HEK293 (cell line): Measurements from ENCODE around the gene EIPR1.

Experiments used
- FEZF1 ChIP-seq: fragments of 450-650 bp; formaldehyde crosslinking; IDR thresholded peaks from 2 replicates; pipeline ENCODE4 v1.5.1; 2016; ENCODE audit warnings: missing biosample characterization, missing genetic modification characterization
- GFI1B ChIP-seq: fragments of 450-650 bp; formaldehyde crosslinking; IDR thresholded peaks from 2 replicates; pipeline ENCODE4 v1.5.1; 2016; ENCODE audit warnings: missing biosample characterization, missing genetic modification characterization
- GLIS2 ChIP-seq: fragments of 450-650 bp; formaldehyde crosslinking; IDR thresholded peaks from 2 replicates; pipeline ENCODE4 v1.5.1; 2016; ENCODE audit warnings: missing biosample characterization, missing genetic modification characterization
- HOXC10 ChIP-seq: sonication (generic); formaldehyde crosslinking; IDR thresholded peaks from 2 replicates; pipeline ENCODE4 v1.8.1; 2023; ENCODE audit warnings: mild to moderate bottlenecking, missing genetic modification reagents
- KLF10 ChIP-seq: fragments of 450-650 bp; IDR thresholded peaks from 2 replicates; pipeline ENCODE4 v1.5.1; 2018; ENCODE audit warnings: missing biosample characterization, mild to moderate bottlenecking, missing genetic modification characterization
- KLF16 ChIP-seq: fragments of 450-650 bp; formaldehyde crosslinking; IDR thresholded peaks from 2 replicates; pipeline ENCODE4 v1.5.1; 2017; ENCODE audit warnings: missing biosample characterization, missing genetic modification characterization
- KLF7 ChIP-seq: fragments of 450-650 bp; formaldehyde crosslinking; IDR thresholded peaks from 2 replicates; pipeline ENCODE4 v1.5.1; 2016; ENCODE audit warnings: missing biosample characterization, missing genetic modification characterization, borderline replicate concordance
- SCRT1 ChIP-seq: fragments of 450-650 bp; formaldehyde crosslinking; IDR thresholded peaks from 2 replicates; pipeline ENCODE4 v1.5.1; 2016; ENCODE audit warnings: missing biosample characterization, missing genetic modification characterization, borderline replicate concordance
- SP2 ChIP-seq: fragments of 450-650 bp; formaldehyde crosslinking; IDR thresholded peaks from 2 replicates; pipeline ENCODE4 v1.5.1; 2016; ENCODE audit warnings: missing biosample characterization, missing genetic modification characterization
- WT1 ChIP-seq: fragments of 450-650 bp; formaldehyde crosslinking; IDR thresholded peaks from 2 replicates; pipeline ENCODE4 v1.5.1; 2016; ENCODE audit warnings: missing biosample characterization, missing genetic modification characterization
- ZBTB1 ChIP-seq: fragments of 450-650 bp; formaldehyde crosslinking; IDR thresholded peaks from 2 replicates; pipeline ENCODE4 v1.5.1; 2016; ENCODE audit warnings: missing biosample characterization, missing genetic modification characterization
- ZFP69B ChIP-seq: fragments of 450-650 bp; formaldehyde crosslinking; IDR thresholded peaks from 2 replicates; pipeline ENCODE4 v1.5.1; 2016; ENCODE audit warnings: missing biosample characterization, missing genetic modification characterization
- ZNF133 ChIP-seq: fragments of 450-650 bp; formaldehyde crosslinking; IDR thresholded peaks from 2 replicates; pipeline ENCODE4 v1.5.1; 2016; ENCODE audit warnings: missing biosample characterization, missing genetic modification characterization
- ZNF169 ChIP-seq: fragments of 450-650 bp; formaldehyde crosslinking; IDR thresholded peaks from 2 replicates; pipeline ENCODE4 v1.5.1; 2016; ENCODE audit warnings: missing biosample characterization, missing genetic modification characterization
- ZNF221 ChIP-seq: fragments of 450-650 bp; formaldehyde crosslinking; IDR thresholded peaks from 2 replicates; pipeline ENCODE4 v1.5.1; 2017; ENCODE audit warnings: missing biosample characterization, missing genetic modification characterization, borderline replicate concordance
- ZNF24 ChIP-seq: fragments of 450-650 bp; formaldehyde crosslinking; IDR thresholded peaks from 2 replicates; pipeline ENCODE4 v1.5.1; 2016; ENCODE audit warnings: missing biosample characterization, missing genetic modification characterization
- ZNF335 ChIP-seq: fragments of 450-650 bp; formaldehyde crosslinking; conservative IDR thresholded peaks from 2 replicates; pipeline ENCODE4 v1.5.1; 2016; ENCODE audit warnings: missing biosample characterization, missing genetic modification characterization
- ZNF341 ChIP-seq: fragments of 450-650 bp; formaldehyde crosslinking; IDR thresholded peaks from 2 replicates; pipeline ENCODE4; 2016; ENCODE audit warnings: low read depth, missing biosample characterization, missing genetic modification characterization
- ZNF501 ChIP-seq: fragments of 450-650 bp; formaldehyde crosslinking; IDR thresholded peaks from 2 replicates; pipeline ENCODE4 v1.5.1; 2016; ENCODE audit warnings: missing biosample characterization, missing genetic modification characterization
- ZNF521 ChIP-seq: fragments of 450-650 bp; formaldehyde crosslinking; IDR thresholded peaks from 2 replicates; pipeline ENCODE4 v1.5.1; 2017; ENCODE audit warnings: missing biosample characterization, mild to moderate bottlenecking, missing genetic modification characterization
- ZNF529 ChIP-seq: fragments of 450-650 bp; formaldehyde crosslinking; IDR thresholded peaks from 2 replicates; pipeline ENCODE4 v1.5.1; 2017; ENCODE audit warnings: missing genetic modification characterization, missing biosample characterization; ENCODE audit not compliant: insufficient replicate concordance
- ZNF555 ChIP-seq: fragments of 450-650 bp; formaldehyde crosslinking; conservative IDR thresholded peaks from 2 replicates; pipeline ENCODE4 v1.5.1; 2017; ENCODE audit warnings: missing biosample characterization, mild to moderate bottlenecking, missing genetic modification characterization, inconsistent platforms
- ZNF600 ChIP-seq: fragments of 450-650 bp; formaldehyde crosslinking; IDR thresholded peaks from 2 replicates; pipeline ENCODE4 v1.5.1; 2016; ENCODE audit warnings: missing biosample characterization, missing genetic modification characterization
- ZNF777 ChIP-seq: fragments of 450-650 bp; formaldehyde crosslinking; IDR thresholded peaks from 2 replicates; pipeline ENCODE4 v1.5.1; 2017; ENCODE audit warnings: missing biosample characterization, missing genetic modification characterization, borderline replicate concordance
- ZNF830 ChIP-seq: fragments of 450-650 bp; IDR thresholded peaks from 2 replicates; pipeline ENCODE4 v1.5.0; 2018; ENCODE audit warnings: missing biosample characterization, missing genetic modification characterization, low read depth, mild to moderate bottlenecking, moderate library complexity
- ZSCAN30 ChIP-seq: fragments of 450-650 bp; IDR thresholded peaks from 2 replicates; pipeline ENCODE4 v1.5.1; 2018; ENCODE audit warnings: missing biosample characterization, mild to moderate bottlenecking, missing genetic modification characterization, moderate library complexity
- TF ChIP-seq, protein P1 (sequence below): fragments of 450-650 bp; formaldehyde crosslinking; IDR thresholded peaks from 2 replicates; pipeline ENCODE4 v1.5.1; 2016; ENCODE audit warnings: missing biosample characterization, missing genetic modification characterization, low read depth
- TF ChIP-seq, protein P2 (sequence below): fragments of 450-650 bp; formaldehyde crosslinking; IDR thresholded peaks from 2 replicates; pipeline ENCODE4 v1.5.1; 2016; ENCODE audit warnings: missing biosample characterization, missing genetic modification characterization
- TF ChIP-seq, protein P3 (sequence below): fragments of 450-650 bp; formaldehyde crosslinking; IDR thresholded peaks from 2 replicates; pipeline ENCODE4 v1.5.1; 2017; ENCODE audit warnings: missing biosample characterization, missing genetic modification characterization
- TF ChIP-seq, protein P4 (sequence below): fragments of 450-650 bp; formaldehyde crosslinking; conservative IDR thresholded peaks from 2 replicates; pipeline ENCODE4 v1.5.1; 2016; ENCODE audit warnings: low read depth, missing biosample characterization, missing genetic modification characterization

The EIPR1 gene

DNA sequence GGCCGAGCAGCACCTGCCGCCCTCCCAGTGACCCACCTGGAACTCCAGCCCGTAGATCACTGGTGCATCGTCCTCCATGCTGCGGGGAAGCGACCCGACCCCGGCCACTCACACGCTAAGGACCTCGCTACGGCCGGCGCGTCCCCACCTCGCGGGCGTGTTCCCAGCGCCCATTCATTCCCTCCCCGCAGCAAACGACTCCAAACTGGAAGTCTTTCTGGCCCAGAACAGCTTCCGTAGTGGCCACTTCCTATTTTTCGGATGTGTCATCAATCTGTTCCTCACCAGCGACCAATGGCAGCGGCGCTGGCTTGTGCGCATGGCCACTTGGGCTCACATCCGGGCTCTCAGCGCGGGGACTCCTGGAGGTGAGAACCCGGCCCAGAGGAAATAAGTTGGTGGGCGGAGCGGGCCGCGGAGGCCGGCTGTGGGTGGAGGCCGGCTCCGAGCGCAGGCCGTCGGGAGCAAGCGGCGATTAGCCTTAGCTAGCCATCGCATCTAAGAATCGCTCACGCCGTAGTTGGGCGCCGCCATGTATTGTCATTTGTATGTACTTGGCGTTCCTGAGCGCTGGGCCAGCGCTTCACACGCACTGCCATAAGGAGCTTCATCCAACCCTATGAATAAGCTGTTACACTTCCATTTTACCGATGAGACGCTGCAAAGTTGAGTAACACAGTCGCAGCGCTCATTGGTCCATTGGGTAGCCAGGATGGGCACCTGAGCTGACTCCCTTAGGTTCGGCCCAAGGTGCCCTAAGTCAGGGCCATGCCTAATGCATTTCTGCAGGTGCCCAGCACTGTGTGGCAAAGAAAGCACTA is at the start of gene EIPR1 (continued):
- TF ChIP-seq, protein P1, sequence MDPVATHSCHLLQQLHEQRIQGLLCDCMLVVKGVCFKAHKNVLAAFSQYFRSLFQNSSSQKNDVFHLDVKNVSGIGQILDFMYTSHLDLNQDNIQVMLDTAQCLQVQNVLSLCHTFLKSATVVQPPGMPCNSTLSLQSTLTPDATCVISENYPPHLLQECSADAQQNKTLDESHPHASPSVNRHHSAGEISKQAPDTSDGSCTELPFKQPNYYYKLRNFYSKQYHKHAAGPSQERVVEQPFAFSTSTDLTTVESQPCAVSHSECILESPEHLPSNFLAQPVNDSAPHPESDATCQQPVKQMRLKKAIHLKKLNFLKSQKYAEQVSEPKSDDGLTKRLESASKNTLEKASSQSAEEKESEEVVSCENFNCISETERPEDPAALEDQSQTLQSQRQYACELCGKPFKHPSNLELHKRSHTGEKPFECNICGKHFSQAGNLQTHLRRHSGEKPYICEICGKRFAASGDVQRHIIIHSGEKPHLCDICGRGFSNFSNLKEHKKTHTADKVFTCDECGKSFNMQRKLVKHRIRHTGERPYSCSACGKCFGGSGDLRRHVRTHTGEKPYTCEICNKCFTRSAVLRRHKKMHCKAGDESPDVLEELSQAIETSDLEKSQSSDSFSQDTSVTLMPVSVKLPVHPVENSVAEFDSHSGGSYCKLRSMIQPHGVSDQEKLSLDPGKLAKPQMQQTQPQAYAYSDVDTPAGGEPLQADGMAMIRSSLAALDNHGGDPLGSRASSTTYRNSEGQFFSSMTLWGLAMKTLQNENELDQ (tag by site-specific recombination): no peak
- TF ChIP-seq ZFP69B (no peak), ZNF777 (tag by site-specific recombination) (no peak), ZNF24 (no peak), ZNF529 (no peak), SCRT1 (tag by site-specific recombination) (no peak), ZNF341 (tag by site-specific recombination) (0 out of 2 replicates have a peak, but pooled peaks have one; percentile 16), ZBTB1 (tag by site-specific recombination) (no peak), ZNF521 (tag by site-specific recombination) (no peak), ZNF600 (tag by site-specific recombination) (peak; percentile 84), HOXC10 (CRISPR knock-in tag) (no peak), WT1 (no peak), GLIS2 (tag by site-specific recombination) (0 out of 2 replicates have a peak, but pooled peaks have one; percentile 28), ZNF169 (no peak), KLF10 (tag by site-specific recombination) (peak; percentile 52; the same call in 1 of the 2 replicates), ZNF133 (tag by site-specific recombination) (no peak), GFI1B (tag by site-specific recombination) (no peak), KLF7 (tag by site-specific recombination) (no peak), KLF16 (tag by site-specific recombination) (peak; percentile 61; the same call in 1 of the 2 replicates), ZNF221 (tag by site-specific recombination) (no peak), SP2 (tag by site-specific recombination) (peak; percentile 88), ZNF555 (no peak), FEZF1 (tag by site-specific recombination) (no peak), ZNF501 (tag by site-specific recombination) (peak; percentile 73), ZNF335 (tag by site-specific recombination) (peak; percentile 76), ZNF830 (no peak), ZSCAN30 (tag by site-specific recombination) (no peak)
- TF ChIP-seq, protein P2, sequence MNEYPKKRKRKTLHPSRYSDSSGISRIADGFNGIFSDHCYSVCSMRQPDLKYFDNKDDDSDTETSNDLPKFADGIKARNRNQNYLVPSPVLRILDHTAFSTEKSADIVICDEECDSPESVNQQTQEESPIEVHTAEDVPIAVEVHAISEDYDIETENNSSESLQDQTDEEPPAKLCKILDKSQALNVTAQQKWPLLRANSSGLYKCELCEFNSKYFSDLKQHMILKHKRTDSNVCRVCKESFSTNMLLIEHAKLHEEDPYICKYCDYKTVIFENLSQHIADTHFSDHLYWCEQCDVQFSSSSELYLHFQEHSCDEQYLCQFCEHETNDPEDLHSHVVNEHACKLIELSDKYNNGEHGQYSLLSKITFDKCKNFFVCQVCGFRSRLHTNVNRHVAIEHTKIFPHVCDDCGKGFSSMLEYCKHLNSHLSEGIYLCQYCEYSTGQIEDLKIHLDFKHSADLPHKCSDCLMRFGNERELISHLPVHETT (tag by site-specific recombination): no peak
- TF ChIP-seq, protein P3, sequence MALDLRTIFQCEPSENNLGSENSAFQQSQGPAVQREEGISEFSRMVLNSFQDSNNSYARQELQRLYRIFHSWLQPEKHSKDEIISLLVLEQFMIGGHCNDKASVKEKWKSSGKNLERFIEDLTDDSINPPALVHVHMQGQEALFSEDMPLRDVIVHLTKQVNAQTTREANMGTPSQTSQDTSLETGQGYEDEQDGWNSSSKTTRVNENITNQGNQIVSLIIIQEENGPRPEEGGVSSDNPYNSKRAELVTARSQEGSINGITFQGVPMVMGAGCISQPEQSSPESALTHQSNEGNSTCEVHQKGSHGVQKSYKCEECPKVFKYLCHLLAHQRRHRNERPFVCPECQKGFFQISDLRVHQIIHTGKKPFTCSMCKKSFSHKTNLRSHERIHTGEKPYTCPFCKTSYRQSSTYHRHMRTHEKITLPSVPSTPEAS: no peak
- TF ChIP-seq, protein P4, sequence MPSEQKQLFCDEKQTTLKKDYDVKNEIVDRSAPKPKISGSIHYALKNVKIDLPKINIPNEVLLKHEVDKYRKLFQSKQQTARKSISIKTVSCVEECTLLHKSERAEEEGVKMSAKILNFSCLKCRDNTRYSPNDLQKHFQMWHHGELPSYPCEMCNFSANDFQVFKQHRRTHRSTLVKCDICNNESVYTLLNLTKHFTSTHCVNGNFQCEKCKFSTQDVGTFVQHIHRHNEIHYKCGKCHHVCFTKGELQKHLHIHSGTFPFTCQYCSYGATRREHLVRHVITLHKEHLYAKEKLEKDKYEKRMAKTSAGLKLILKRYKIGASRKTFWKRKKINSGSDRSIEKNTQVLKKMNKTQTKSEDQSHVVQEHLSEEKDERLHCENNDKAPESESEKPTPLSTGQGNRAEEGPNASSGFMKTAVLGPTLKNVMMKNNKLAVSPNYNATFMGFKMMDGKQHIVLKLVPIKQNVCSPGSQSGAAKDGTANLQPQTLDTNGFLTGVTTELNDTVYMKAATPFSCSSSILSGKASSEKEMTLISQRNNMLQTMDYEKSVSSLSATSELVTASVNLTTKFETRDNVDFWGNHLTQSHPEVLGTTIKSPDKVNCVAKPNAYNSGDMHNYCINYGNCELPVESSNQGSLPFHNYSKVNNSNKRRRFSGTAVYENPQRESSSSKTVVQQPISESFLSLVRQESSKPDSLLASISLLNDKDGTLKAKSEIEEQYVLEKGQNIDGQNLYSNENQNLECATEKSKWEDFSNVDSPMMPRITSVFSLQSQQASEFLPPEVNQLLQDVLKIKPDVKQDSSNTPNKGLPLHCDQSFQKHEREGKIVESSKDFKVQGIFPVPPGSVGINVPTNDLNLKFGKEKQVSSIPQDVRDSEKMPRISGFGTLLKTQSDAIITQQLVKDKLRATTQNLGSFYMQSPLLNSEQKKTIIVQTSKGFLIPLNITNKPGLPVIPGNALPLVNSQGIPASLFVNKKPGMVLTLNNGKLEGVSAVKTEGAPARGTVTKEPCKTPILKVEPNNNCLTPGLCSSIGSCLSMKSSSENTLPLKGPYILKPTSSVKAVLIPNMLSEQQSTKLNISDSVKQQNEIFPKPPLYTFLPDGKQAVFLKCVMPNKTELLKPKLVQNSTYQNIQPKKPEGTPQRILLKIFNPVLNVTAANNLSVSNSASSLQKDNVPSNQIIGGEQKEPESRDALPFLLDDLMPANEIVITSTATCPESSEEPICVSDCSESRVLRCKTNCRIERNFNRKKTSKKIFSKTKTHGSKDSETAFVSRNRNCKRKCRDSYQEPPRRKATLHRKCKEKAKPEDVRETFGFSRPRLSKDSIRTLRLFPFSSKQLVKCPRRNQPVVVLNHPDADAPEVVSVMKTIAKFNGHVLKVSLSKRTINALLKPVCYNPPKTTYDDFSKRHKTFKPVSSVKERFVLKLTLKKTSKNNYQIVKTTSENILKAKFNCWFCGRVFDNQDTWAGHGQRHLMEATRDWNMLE: peak; percentile 69
